HepG2 (cell line): ENCODE results near the gene PPP4C. TPM values are rescaled to one million over a fixed set of nuclear protein-coding genes. Genes with fewer than 3 reads are reported as not detected.
A peak's percentile ranks its signal among the peaks of the same experiment; 100 is the strongest.

Experiments
- ARNT ChIP-seq: fragments of 450-650 bp; IDR thresholded peaks from 2 replicates; pipeline ENCODE4 v1.6.1; 2017
- ELF4 ChIP-seq: sonication (generic); formaldehyde crosslinking; IDR thresholded peaks from 2 replicates; pipeline ENCODE4 v1.5.0; 2020; ENCODE audit warnings: missing genetic modification reagents, mild to moderate bottlenecking, moderate library complexity, borderline replicate concordance
- GZF1 ChIP-seq: sonication (generic); formaldehyde crosslinking; IDR thresholded peaks from 2 replicates; pipeline ENCODE4 v1.5.1; 2020; ENCODE audit warnings: mild to moderate bottlenecking, missing genetic modification reagents
- HDAC2 ChIP-seq: sonication (generic); formaldehyde crosslinking; IDR thresholded peaks from 2 replicates; pipeline ENCODE4 v1.4.0; 2020; ENCODE audit warnings: missing genetic modification reagents
- HMGA1 ChIP-seq: sonication (generic); formaldehyde crosslinking; conservative IDR thresholded peaks from 2 replicates; pipeline ENCODE4 v1.4.0; 2020; ENCODE audit warnings: missing genetic modification reagents
- KLF12 ChIP-seq: sonication (generic); formaldehyde crosslinking; IDR thresholded peaks from 2 replicates; pipeline ENCODE4 v1.4.0; 2020; ENCODE audit warnings: missing genetic modification reagents, borderline replicate concordance
- KMT2A ChIP-seq: sonication (generic); formaldehyde crosslinking; IDR thresholded peaks from 2 replicates; pipeline ENCODE4 v1.4.0; 2020; ENCODE audit warnings: missing genetic modification reagents
- MXI1 ChIP-seq: IDR thresholded peaks from 3 replicates; pipeline ENCODE4 v1.6.1; 2012; ENCODE audit warnings: low read depth, low read length, inconsistent platforms, borderline replicate concordance
- NR2C2 ChIP-seq: sonication (generic); formaldehyde crosslinking; IDR thresholded peaks from 2 replicates; pipeline ENCODE4 v1.4.0; 2020; ENCODE audit warnings: missing genetic modification reagents, mild to moderate bottlenecking, moderate library complexity, borderline replicate concordance
- NR2F1 ChIP-seq, 2 experiments: fragments of 450-650 bp in 1 of 2; formaldehyde crosslinking in 1 of 2; IDR thresholded peaks; 2 replicates each; pipeline versions ENCODE4 v1.5.0 to v1.6.1; 2016 to 2020; ENCODE audit warnings: mild to moderate bottlenecking in 1 of 2, missing compliant biosample characterization in 1 of 2, missing genetic modification reagents in 1 of 2, moderate library complexity in 1 of 2
- REL ChIP-seq: sonication (generic); formaldehyde crosslinking; conservative IDR thresholded peaks from 2 replicates; pipeline ENCODE4 v1.8.0; 2022; ENCODE audit warnings: mild to moderate bottlenecking, missing genetic modification reagents, moderate library complexity
- SP140L ChIP-seq: sonication (generic); formaldehyde crosslinking; IDR thresholded peaks from 2 replicates; pipeline ENCODE4 v1.4.0; 2020; ENCODE audit warnings: missing genetic modification reagents, borderline replicate concordance
- U2AF2 ChIP-seq: fragments of 200-400 bp; formaldehyde crosslinking; IDR thresholded peaks from 2 replicates; pipeline ENCODE4 v1.6.1; 2017; ENCODE audit warnings: low read depth, mild to moderate bottlenecking, low read length
- ZKSCAN1 ChIP-seq: fragments of 150-350 bp; IDR thresholded peaks from 2 replicates; pipeline ENCODE4 v1.6.1; 2014; ENCODE audit warnings: low read length
- ZMYM2 ChIP-seq: sonication (generic); formaldehyde crosslinking; IDR thresholded peaks from 2 replicates; pipeline ENCODE4 v1.8.0; 2022; ENCODE audit warnings: mild to moderate bottlenecking, missing genetic modification reagents
- ZNF207 ChIP-seq: fragments of 450-650 bp; IDR thresholded peaks from 2 replicates; pipeline ENCODE4 v1.6.1; 2016; ENCODE audit warnings: antibody characterized with exemption, borderline replicate concordance
- ZNF3 ChIP-seq: IDR thresholded peaks from 2 replicates; pipeline ENCODE4 v1.7.0; 2017; ENCODE audit warnings: inconsistent platforms
- ZNF382 ChIP-seq: sonication (generic); formaldehyde crosslinking; IDR thresholded peaks from 2 replicates; pipeline ENCODE4 v1.5.0; 2020; ENCODE audit warnings: missing genetic modification reagents, mild to moderate bottlenecking, borderline replicate concordance
- ZNF44 ChIP-seq: sonication (generic); formaldehyde crosslinking; IDR thresholded peaks from 2 replicates; pipeline ENCODE4 v1.5.1; 2020; ENCODE audit warnings: mild to moderate bottlenecking, missing genetic modification reagents
- ZNF484 ChIP-seq: sonication (generic); formaldehyde crosslinking; IDR thresholded peaks from 2 replicates; pipeline ENCODE4 v1.5.1; 2020; ENCODE audit warnings: mild to moderate bottlenecking, low read depth, missing genetic modification reagents, borderline replicate concordance
- ZNF550 ChIP-seq: sonication (generic); formaldehyde crosslinking; IDR thresholded peaks from 2 replicates; pipeline ENCODE4 v1.4.0; 2020; ENCODE audit warnings: mild to moderate bottlenecking, missing genetic modification reagents, borderline replicate concordance
- ZNF569 ChIP-seq: sonication (generic); formaldehyde crosslinking; IDR thresholded peaks from 2 replicates; pipeline ENCODE4 v1.5.0; 2020; ENCODE audit warnings: mild to moderate bottlenecking, missing genetic modification reagents, moderate library complexity, borderline replicate concordance
- ZNF619 ChIP-seq: sonication (generic); formaldehyde crosslinking; IDR thresholded peaks from 2 replicates; pipeline ENCODE4 v1.4.0; 2020; ENCODE audit warnings: mild to moderate bottlenecking, missing genetic modification reagents
- ZNF772 ChIP-seq: sonication (generic); formaldehyde crosslinking; IDR thresholded peaks from 2 replicates; pipeline ENCODE4 v1.5.0; 2020; ENCODE audit warnings: mild to moderate bottlenecking, missing genetic modification reagents
- polyA plus RNA-seq, 8 experiments: library from polyadenylated mRNA; depleted of rRNA in 3 of 8; stranded (reverse) in 7 of 8; unstranded in 1 of 8; fragments of >200 nt; fragmentation: Illumina TruSeq in 4 of 8; extraction: Trizol in 4 of 8; gene quantifications; 2 replicates each; pipeline versions ENCODE4 v1.2.1 to v1.2.3, GENCODE V29; 2011 to 2016; ENCODE audit warnings: low read depth in 4 of 8, missing spikeins in 1 of 8, mixed read lengths in 1 of 8; ENCODE audit not compliant: insufficient read depth in 1 of 8
- total RNA-seq, 5 experiments: library from RNA; depleted of rRNA; stranded (reverse); fragments of >200 nt; fragmentation: Illumina TruSeq; extraction: Trizol; gene quantifications; 2 replicates each; pipeline ENCODE4 v1.2.3, GENCODE V29; 2016; ENCODE audit warnings: low read depth in 1 of 5
- TF ChIP-seq, protein P1 (sequence below): sonication (generic); formaldehyde crosslinking; IDR thresholded peaks from 2 replicates; pipeline ENCODE4 v1.8.0; 2022; ENCODE audit warnings: missing genetic modification reagents, mild to moderate bottlenecking, inconsistent platforms, borderline replicate concordance
- TF ChIP-seq, protein P2 (sequence below): sonication (generic); formaldehyde crosslinking; IDR thresholded peaks from 2 replicates; pipeline ENCODE4 v1.5.0; 2020; ENCODE audit warnings: mild to moderate bottlenecking, low read depth, missing genetic modification reagents, borderline replicate concordance
- TF ChIP-seq, protein P3 (sequence below): IDR thresholded peaks from 2 replicates; pipeline ENCODE4 v1.6.1; 2016; ENCODE audit warnings: low read depth, borderline replicate concordance
- TF ChIP-seq, protein P4 (sequence below): sonication (generic); formaldehyde crosslinking; IDR thresholded peaks from 2 replicates; pipeline ENCODE4 v1.8.0; 2023; ENCODE audit warnings: mild to moderate bottlenecking, missing genetic modification reagents

The PPP4C gene
- total and polyA plus RNA-seq, 2 of the 13 experiments (the other 11 are each of a cell fraction or from before 2014, with no cell fraction given), result 176 to 220 TPM

DNA sequence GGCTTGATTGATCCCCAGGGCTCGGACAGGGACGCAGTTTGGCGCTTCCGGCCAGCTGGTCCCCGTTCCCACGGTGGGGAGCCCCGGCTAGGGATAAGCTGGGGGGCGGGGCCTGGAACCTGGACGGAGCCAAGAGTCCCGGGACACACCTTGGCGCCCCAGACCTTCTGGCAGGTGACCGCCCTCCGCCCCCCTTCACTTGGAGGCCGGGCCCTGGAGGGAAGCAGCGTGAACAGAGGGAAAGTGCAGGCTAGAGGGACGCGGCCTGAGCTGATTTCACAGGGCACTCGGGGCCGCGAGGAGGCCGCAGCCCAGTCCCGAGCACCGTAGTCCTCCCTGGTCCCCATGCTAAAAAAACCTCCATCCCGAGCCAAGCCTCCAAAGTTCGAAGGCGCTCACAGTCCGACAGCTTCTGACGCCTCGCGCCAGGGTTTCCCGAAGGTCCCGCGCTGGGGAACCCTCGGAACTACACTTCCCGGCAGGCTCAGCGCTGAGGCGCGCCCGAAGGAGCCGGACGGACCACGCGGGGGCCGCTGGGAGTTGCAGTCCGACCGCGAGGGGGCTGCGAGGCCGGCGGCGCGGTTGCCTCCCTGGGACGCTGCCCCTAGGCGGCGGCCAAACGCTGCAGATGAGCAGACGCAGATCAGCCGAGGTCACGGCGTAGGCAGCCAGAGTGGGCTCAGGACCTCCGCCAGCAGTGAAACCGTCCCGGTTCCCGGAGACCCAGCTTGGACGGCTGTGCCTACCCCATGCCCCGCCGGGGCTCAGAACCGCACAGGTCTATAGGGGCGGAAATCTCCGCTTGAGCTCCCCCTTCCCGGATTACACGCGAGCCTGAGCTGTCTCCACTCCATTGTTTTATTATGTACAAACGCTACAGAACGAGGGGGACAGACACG, 15.9 kb downstream of the PPP4C start, which contains the start of gene TBX6 (continued):
- no peak for TF ChIP-seq ZNF207
- TF ChIP-seq, protein P1, sequence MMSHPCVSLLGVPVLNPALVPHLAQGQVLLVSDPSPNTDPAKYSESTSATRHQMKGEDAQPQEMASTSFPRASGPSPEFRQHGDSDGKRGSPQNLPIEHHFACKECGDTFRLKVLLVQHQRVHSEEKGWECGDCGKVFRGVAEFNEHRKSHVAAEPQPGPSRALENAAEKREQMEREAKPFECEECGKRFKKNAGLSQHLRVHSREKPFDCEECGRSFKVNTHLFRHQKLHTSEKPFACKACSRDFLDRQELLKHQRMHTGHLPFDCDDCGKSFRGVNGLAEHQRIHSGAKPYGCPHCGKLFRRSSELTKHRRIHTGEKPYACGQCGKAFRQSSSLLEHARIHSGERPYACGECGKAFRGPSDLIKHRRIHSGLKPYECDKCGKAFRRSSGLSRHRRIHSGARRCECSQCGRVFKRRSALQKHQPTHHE (CRISPR knock-in tag), result no peak
- no peak; the same call in 1 of the 2 replicates for TF ChIP-seq ZNF569 (CRISPR knock-in tag)
- no peak for TF ChIP-seq ZNF3 (CRISPR knock-in tag)
- TF ChIP-seq ZMYM2, result peak; percentile 46; the same call in 1 of the 2 replicates
- no peak for TF ChIP-seq ZNF382 (CRISPR knock-in tag)
- no peak for TF ChIP-seq ZKSCAN1
- no peak for TF ChIP-seq ZNF619 (CRISPR knock-in tag)
- no peak for TF ChIP-seq HMGA1
- peak; percentile 56 to 75; a peak in 2 of 4 replicates for TF ChIP-seq NR2F1 (CRISPR knock-in tag; IDR thresholded peaks at IDR 0.05)
- TF ChIP-seq ELF4, result no peak
- TF ChIP-seq, protein P2, sequence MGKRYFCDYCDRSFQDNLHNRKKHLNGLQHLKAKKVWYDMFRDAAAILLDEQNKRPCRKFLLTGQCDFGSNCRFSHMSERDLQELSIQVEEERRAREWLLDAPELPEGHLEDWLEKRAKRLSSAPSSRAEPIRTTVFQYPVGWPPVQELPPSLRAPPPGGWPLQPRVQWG (CRISPR knock-in tag), result no peak
- no peak for TF ChIP-seq KLF12 (CRISPR knock-in tag)
- TF ChIP-seq ZNF484 (CRISPR knock-in tag), result no peak
- TF ChIP-seq MXI1, result peak; percentile 79; the same call in 1 of the 3 replicates
- TF ChIP-seq ZNF772, result peak; percentile 90
- no peak for TF ChIP-seq ARNT
- no peak for TF ChIP-seq ZNF550 (CRISPR knock-in tag)
- TF ChIP-seq HDAC2, result no peak; the same call in none of the 2 replicates
- TF ChIP-seq, protein P3, sequence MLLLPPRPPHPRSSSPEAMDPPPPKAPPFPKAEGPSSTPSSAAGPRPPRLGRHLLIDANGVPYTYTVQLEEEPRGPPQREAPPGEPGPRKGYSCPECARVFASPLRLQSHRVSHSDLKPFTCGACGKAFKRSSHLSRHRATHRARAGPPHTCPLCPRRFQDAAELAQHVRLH (CRISPR knock-in tag), result no peak
- TF ChIP-seq GZF1 (CRISPR knock-in tag), result peak; percentile 29; the same call in 1 of the 2 replicates
- TF ChIP-seq U2AF2, result no peak
- peak; percentile 32; the same call in 1 of the 2 replicates for TF ChIP-seq KMT2A (CRISPR knock-in tag)
- 0 out of 2 replicates have a peak, but pooled peaks have one; percentile 34 for TF ChIP-seq REL (CRISPR knock-in tag)
- TF ChIP-seq SP140L (CRISPR knock-in tag), result no peak
- peak; percentile 4; the same call in 1 of the 2 replicates for TF ChIP-seq ZNF44 (CRISPR knock-in tag)
- TF ChIP-seq, protein P4, sequence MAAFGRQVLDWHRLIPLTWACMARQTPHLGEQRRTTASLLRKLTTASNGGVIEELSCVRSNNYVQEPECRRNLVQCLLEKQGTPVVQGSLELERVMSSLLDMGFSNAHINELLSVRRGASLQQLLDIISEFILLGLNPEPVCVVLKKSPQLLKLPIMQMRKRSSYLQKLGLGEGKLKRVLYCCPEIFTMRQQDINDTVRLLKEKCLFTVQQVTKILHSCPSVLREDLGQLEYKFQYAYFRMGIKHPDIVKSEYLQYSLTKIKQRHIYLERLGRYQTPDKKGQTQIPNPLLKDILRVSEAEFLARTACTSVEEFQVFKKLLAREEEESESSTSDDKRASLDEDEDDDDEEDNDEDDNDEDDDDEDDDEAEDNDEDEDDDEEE (CRISPR knock-in tag), result no peak; the same call in 1 of the 2 replicates
- TF ChIP-seq NR2C2 (CRISPR knock-in tag), result peak; percentile 79
